ENCODE data around the gene DGKB.

The DGKB gene

GRCh38 chr7:14937581-14937980 is 35.0 kb upstream of the DGKB start:
- no peak overlapping the region for H3K4me3 ChIP-seq (ENCODE audit: low read length)
- no peaks in the 10 kb centered on the region for H3K9me2 ChIP-seq (replicated peaks; ENCODE audit: insufficient read depth, low read length)
- H3K4me1 ChIP-seq (ENCODE audit: low read length): no peaks in the 10 kb centered on the region
- H3K79me2 ChIP-seq (ENCODE audit: low read length): no peaks in the 10 kb centered on the region
- no peaks in the 10 kb centered on the region for H4K20me1 ChIP-seq (ENCODE audit: insufficient read depth, low read length)
- H3K27ac ChIP-seq (ENCODE audit: low read length): no peak overlapping the region
- no peaks in the 10 kb centered on the region for H3F3A ChIP-seq (ENCODE audit: insufficient read depth, low read length)
- H3K9me3 ChIP-seq (replicated peaks; ENCODE audit: insufficient read depth, low read length): no peaks in the 10 kb centered on the region
- H3K4me2 ChIP-seq (ENCODE audit: low read depth, low read length): no peak overlapping the region
- no peak overlapping the region for H2AFZ ChIP-seq (ENCODE audit: low read length)
- no peak for DNase-seq
- no peak overlapping the region for H3K9ac ChIP-seq (ENCODE audit: low read length)
- no peaks in the 10 kb centered on the region for H3K27me3 ChIP-seq (replicated peaks; ENCODE audit: insufficient read depth, low read length)
- no peak for TF ChIP-seq EZH2phosphoT487 (IDR thresholded peaks at IDR 0.05; ENCODE audit: low read length)
- TF ChIP-seq, protein P1, sequence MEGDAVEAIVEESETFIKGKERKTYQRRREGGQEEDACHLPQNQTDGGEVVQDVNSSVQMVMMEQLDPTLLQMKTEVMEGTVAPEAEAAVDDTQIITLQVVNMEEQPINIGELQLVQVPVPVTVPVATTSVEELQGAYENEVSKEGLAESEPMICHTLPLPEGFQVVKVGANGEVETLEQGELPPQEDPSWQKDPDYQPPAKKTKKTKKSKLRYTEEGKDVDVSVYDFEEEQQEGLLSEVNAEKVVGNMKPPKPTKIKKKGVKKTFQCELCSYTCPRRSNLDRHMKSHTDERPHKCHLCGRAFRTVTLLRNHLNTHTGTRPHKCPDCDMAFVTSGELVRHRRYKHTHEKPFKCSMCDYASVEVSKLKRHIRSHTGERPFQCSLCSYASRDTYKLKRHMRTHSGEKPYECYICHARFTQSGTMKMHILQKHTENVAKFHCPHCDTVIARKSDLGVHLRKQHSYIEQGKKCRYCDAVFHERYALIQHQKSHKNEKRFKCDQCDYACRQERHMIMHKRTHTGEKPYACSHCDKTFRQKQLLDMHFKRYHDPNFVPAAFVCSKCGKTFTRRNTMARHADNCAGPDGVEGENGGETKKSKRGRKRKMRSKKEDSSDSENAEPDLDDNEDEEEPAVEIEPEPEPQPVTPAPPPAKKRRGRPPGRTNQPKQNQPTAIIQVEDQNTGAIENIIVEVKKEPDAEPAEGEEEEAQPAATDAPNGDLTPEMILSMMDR (IDR thresholded peaks at IDR 0.05; ENCODE audit: low read length): no peak
- no peak for TF ChIP-seq EZH2 (optimal IDR thresholded peaks at IDR 0.05; ENCODE audit: low read depth, low read length)
- H3K36me3 ChIP-seq (replicated peaks; ENCODE audit: insufficient read depth, low read length): no peaks in the 10 kb centered on the region

GRCh38 chr7:14936554-14936953 is 34.0 kb upstream of the DGKB start:
- Histone ChIP-seq H3K27me3 (replicated peaks; ENCODE audit: insufficient read depth, low read length) (no peaks in the 10 kb centered on the region), H3K9me3 (replicated peaks; ENCODE audit: insufficient read depth, low read length) (no peaks in the 10 kb centered on the region), H4K20me1 (ENCODE audit: insufficient read depth, low read length) (no peaks in the 10 kb centered on the region), H3K36me3 (replicated peaks; ENCODE audit: insufficient read depth, low read length) (no peaks in the 10 kb centered on the region), H3K9me2 (replicated peaks; ENCODE audit: insufficient read depth, low read length) (no peaks in the 10 kb centered on the region), H3K9ac (ENCODE audit: low read length) (no peak overlapping the region), H2AFZ (ENCODE audit: low read length) (no peak overlapping the region), H3K4me2 (ENCODE audit: low read depth, low read length) (no peak overlapping the region), H3K4me3 (ENCODE audit: low read length) (no peak overlapping the region), H3K4me1 (ENCODE audit: low read length) (no peaks in the 10 kb centered on the region), H3F3A (ENCODE audit: insufficient read depth, low read length) (no peaks in the 10 kb centered on the region), H3K79me2 (ENCODE audit: low read length) (no peaks in the 10 kb centered on the region), H3K27ac (ENCODE audit: low read length) (no peak overlapping the region)
- DNase-seq: no peak
- no peak for TF ChIP-seq EZH2phosphoT487 (IDR thresholded peaks at IDR 0.05; ENCODE audit: low read length)
- TF ChIP-seq EZH2 (optimal IDR thresholded peaks at IDR 0.05; ENCODE audit: low read depth, low read length): no peak
- TF ChIP-seq, protein P1 (IDR thresholded peaks at IDR 0.05; ENCODE audit: low read length): no peak

- Histone ChIP-seq H2AFZ (ENCODE audit: low read length) (no peak overlapping the region), H3K27me3 (replicated peaks; ENCODE audit: insufficient read depth, low read length) (no peaks in the 10 kb centered on the region), H3K79me2 (ENCODE audit: low read length) (no peaks in the 10 kb centered on the region), H3K9me2 (replicated peaks; ENCODE audit: insufficient read depth, low read length) (no peaks in the 10 kb centered on the region), H3K9ac (ENCODE audit: low read length) (no peak overlapping the region), H4K20me1 (ENCODE audit: insufficient read depth, low read length) (no peaks in the 10 kb centered on the region), H3K9me3 (replicated peaks; ENCODE audit: insufficient read depth, low read length) (no peaks in the 10 kb centered on the region), H3K4me3 (ENCODE audit: low read length) (no peak overlapping the region), H3K4me2 (ENCODE audit: low read depth, low read length) (no peak overlapping the region), H3K4me1 (ENCODE audit: low read length) (no peaks in the 10 kb centered on the region), H3F3A (ENCODE audit: insufficient read depth, low read length) (no peaks in the 10 kb centered on the region), H3K27ac (ENCODE audit: low read length) (no peak overlapping the region), H3K36me3 (replicated peaks; ENCODE audit: insufficient read depth, low read length) (no peaks in the 10 kb centered on the region)
- TF ChIP-seq EZH2 (optimal IDR thresholded peaks at IDR 0.05; ENCODE audit: low read depth, low read length) (no peak), EZH2phosphoT487 (IDR thresholded peaks at IDR 0.05; ENCODE audit: low read length) (no peak)
- TF ChIP-seq, protein P1 (IDR thresholded peaks at IDR 0.05; ENCODE audit: low read length): no peak
- no peak for DNase-seq
These were observed 32.3 kb upstream of the DGKB start for GRCh38 chr7:14934839-14935238.

Measured in MM.1S (cell line).